Kidney epithelial cell (primary cell): ENCODE data around the gene CLSTN3. TPM values are rescaled to one million over a fixed set of nuclear protein-coding genes. Genes with fewer than 3 reads are reported as not detected.
A peak's percentile ranks its signal among the peaks of the same experiment; 100 is the strongest.

ENCODE experiments used
- DNase-seq: peaks from one replicate; pipeline ENCODE4 v3.0.0-alpha.2; 2010; ENCODE audit warnings: low read depth
- H3K27me3 ChIP-seq: 2 replicates; pipeline ENCODE4 v1.6.0; 2011; ENCODE audit warnings: low read length; ENCODE audit not compliant: control insufficient read depth, insufficient read depth
- H3K36me3 ChIP-seq: 2 replicates; pipeline ENCODE4 v1.5.1; 2011; ENCODE audit warnings: low read length; ENCODE audit not compliant: control insufficient read depth, insufficient read depth
- H3K4me3 ChIP-seq: 2 replicates; pipeline ENCODE4 v1.5.1; 2011; ENCODE audit warnings: low read depth, mild to moderate bottlenecking, control low read depth, low read length
- CTCF ChIP-seq: IDR thresholded peaks from 2 replicates; pipeline ENCODE4 v1.5.1; 2011; ENCODE audit warnings: mild to moderate bottlenecking, moderate library complexity, low read length, control low read depth, inconsistent platforms; ENCODE audit not compliant: insufficient read depth, poor library complexity, severe bottlenecking
- total RNA-seq: library from RNA; depleted of rRNA; stranded (reverse); fragments of >200 nt; gene quantifications from 2 replicates; pipeline ENCODE4 v1.2.3, GENCODE V29; 2015

The CLSTN3 gene
- total RNA-seq, 1 donor from 2014 or later = 61.3 TPM

- Histone ChIP-seq H3K4me3 (no peak overlapping the region), H3K36me3 (no peaks in the 10 kb centered on the region), H3K27me3 (no peaks in the 10 kb centered on the region)
- no peak for DNase-seq
- no peak for TF ChIP-seq CTCF
Measured at GRCh38 chr12:7141351-7142005, 11.3 kb downstream of the CLSTN3 start.

GRCh38 chr12:7142056-7142644 lies 12.0 kb downstream of the CLSTN3 start:
- no peaks in the 10 kb centered on the region for H3K36me3 ChIP-seq
- H3K27me3 ChIP-seq = no peaks in the 10 kb centered on the region
- no peak for DNase-seq
- peak; percentile 42 for TF ChIP-seq CTCF
- no peak overlapping the region for H3K4me3 ChIP-seq

GRCh38 chr12:7142809-7143465 lies 12.8 kb downstream of the CLSTN3 start:
- Histone ChIP-seq H3K27me3 (no peaks in the 10 kb centered on the region), H3K4me3 (no peak overlapping the region), H3K36me3 (no peaks in the 10 kb centered on the region)
- TF ChIP-seq CTCF = no peak
- no peak for DNase-seq

GRCh38 chr12:7143564-7143963 lies 13.4 kb downstream of the CLSTN3 start:
- Histone ChIP-seq H3K36me3 (no peaks in the 10 kb centered on the region), H3K27me3 (no peaks in the 10 kb centered on the region), H3K4me3 (no peak overlapping the region)
- DNase-seq = no peak
- no peak for TF ChIP-seq CTCF

- H3K36me3 ChIP-seq = no peaks in the 10 kb centered on the region
- H3K27me3 ChIP-seq = no peaks in the 10 kb centered on the region
- H3K4me3 ChIP-seq = no peak overlapping the region
- peak; percentile 43 for TF ChIP-seq CTCF
- no peak for DNase-seq
Measured at GRCh38 chr12:7144414-7145120, 14.4 kb downstream of the CLSTN3 start.
